Measurements from ENCODE around the gene NCAM1. TPM values are rescaled to one million over a fixed set of nuclear protein-coding genes. Genes with fewer than 3 reads are reported as not detected.
"Not testable (repeated sequence)": the region's sequence is repeated elsewhere in the genome, so short reads cannot be mapped to it uniquely, and the experiment has no call there.

Gene NCAM1
- not detected for total RNA-seq

GRCh38 chr11:112961146-112961668, at the start of gene NCAM1:
Gene NCAM1, plus strand, starts transcription at chr11:112961420.
- no peak for DNase-seq

- no peak for DNase-seq
These were observed 38.6 kb upstream of the NCAM1 start for GRCh38 chr11:112922606-112923005.

GRCh38 chr11:112924836-112925235, 36.4 kb upstream of the NCAM1 start:
- not testable (repeated sequence) for DNase-seq

GRCh38 chr11:112925516-112926310, 35.5 kb upstream of the NCAM1 start:
- DNase-seq: no peak

GRCh38 chr11:112928136-112928535, 33.1 kb upstream of the NCAM1 start:
- DNase-seq: no peak

GRCh38 chr11:112929432-112929831, 31.8 kb upstream of the NCAM1 start:
- no peak for DNase-seq

- DNase-seq: no peak
These were observed 29.5 kb upstream of the NCAM1 start for GRCh38 chr11:112931703-112932102.

- no peak for DNase-seq
These were observed 28.6 kb upstream of the NCAM1 start for GRCh38 chr11:112932593-112932992.

- no peak for DNase-seq
These were observed 27.2 kb upstream of the NCAM1 start for GRCh38 chr11:112933970-112934369.

- no peak for DNase-seq
These were observed 20.1 kb upstream of the NCAM1 start for GRCh38 chr11:112941104-112941503.

GRCh38 chr11:112942966-112943643, 18.1 kb upstream of the NCAM1 start:
- no peak for DNase-seq

- no peak for DNase-seq
These were observed 14.4 kb upstream of the NCAM1 start for GRCh38 chr11:112946866-112947265.

GRCh38 chr11:112949781-112950575, 11.2 kb upstream of the NCAM1 start:
- no peak for DNase-seq

GRCh38 chr11:112958670-112959069, 2.5 kb upstream of the NCAM1 start:
- DNase-seq: no peak

- DNase-seq: no peak
These were observed 745 bp downstream of the NCAM1 start for GRCh38 chr11:112961751-112962578.

GRCh38 chr11:112962579-112963367, 1.6 kb downstream of the NCAM1 start:
- no peak for DNase-seq

GRCh38 chr11:112963368-112963955, 2.2 kb downstream of the NCAM1 start:
- no peak for DNase-seq

GRCh38 chr11:112965656-112966055, 4.4 kb downstream of the NCAM1 start:
- no peak for DNase-seq

GRCh38 chr11:112966561-112966960, 5.3 kb downstream of the NCAM1 start:
- no peak for DNase-seq

- no peak for DNase-seq
These were observed 5.9 kb downstream of the NCAM1 start for GRCh38 chr11:112967082-112967481.
